Measurements from ENCODE around the gene TEX19.
"Not testable (repeated sequence)": the region's sequence is repeated elsewhere in the genome, so short reads cannot be mapped to it uniquely, and the experiment has no call there.

TEX19 gene

GRCh38 chr17:82411396-82412053, 52.5 kb downstream of the TEX19 start:
- no peak for DNase-seq (ENCODE audit: low spot score)

- DNase-seq (ENCODE audit: low spot score), result not testable (repeated sequence)
Observed at GRCh38 chr17:82412081-82412480, 53.0 kb downstream of the TEX19 start.

- no peak for DNase-seq (ENCODE audit: low spot score)
Observed at GRCh38 chr17:82412535-82413520, 53.8 kb downstream of the TEX19 start.

Data from CD4-positive, alpha-beta T cell treated with Interleukin-6 at 100 ng/mL for 8 hours (primary cell).